Measurements from ENCODE around the gene POLR3F. TPM values are rescaled to one million over a fixed set of nuclear protein-coding genes. Genes with fewer than 3 reads are reported as not detected.
"Not testable (repeated sequence)": the region's sequence is repeated elsewhere in the genome, so short reads cannot be mapped to it uniquely, and the experiment has no call there.

POLR3F gene
- total and polyA plus RNA-seq, 12 donors = 6.5 to 10.1 (median 7.7) TPM

GRCh38 chr20:18488301-18488700, 21.1 kb downstream of the POLR3F start:
- WGBS, 2 donors = 98% methylated on average over 3 of the region's 3 CpGs

GRCh38 chr20:18496042-18496441, 28.9 kb downstream of the POLR3F start:
- peak overlapping the region in 4 of 10 donors; percentile 51 to 69 (median 62) for H3K27ac ChIP-seq
- ATAC-seq (peak in 1 of 8 donors; percentile 26), DNase-seq (no peak)
- intact Hi-C loops (cut with DNase I) = loop anchor here in 1 of 10 donors (2.0 kb wide), 1 partner anchor 29 kb away; the partner anchor contains the start of genes DZANK1 and POLR3F
- peak overlapping the region in 7 of 10 donors; percentile 63 to 87 (median 77) for H3K4me3 ChIP-seq
- peaks cover 2 to 19% (median 15%) of the 10 kb centered on the region in 9 donors for H3K4me1 ChIP-seq
- H3K36me3 ChIP-seq = peaks cover 0 to 29% (median 0%) of the 10 kb centered on the region in 9 donors
- H3K27me3 ChIP-seq = no peaks in the 10 kb centered on the region
- TF ChIP-seq CTCF (IDR thresholded peaks at IDR 0.05) = no peak
- whole genome bisulfite sequencing, 2 donors = 12 to 19% methylated on average over 7 of the region's 7 CpGs
- no peaks in the 10 kb centered on the region for H3K9me3 ChIP-seq

More at GRCh38 chr20:18488301-18488700, 21.1 kb downstream of the POLR3F start:
- ATAC-seq = no peak
- H3K27ac ChIP-seq = no peak overlapping the region
- no peak for TF ChIP-seq CTCF (IDR thresholded peaks at IDR 0.05)
- H3K4me1 ChIP-seq = no peaks in the 10 kb centered on the region
- H3K4me3 ChIP-seq = no peak overlapping the region
- intact Hi-C loops (cut with DNase I) = loop anchor here in 1 of 10 donors (10.0 kb wide), 1 partner anchor 66 kb away; no protein-coding TSS in a partner anchor
- no peaks in the 10 kb centered on the region for H3K9me3 ChIP-seq
- peaks cover 0 to 98% (median 21%) of the 10 kb centered on the region in 9 donors for H3K36me3 ChIP-seq
- no peaks in the 10 kb centered on the region for H3K27me3 ChIP-seq
- DNase-seq = no peak

GRCh38 chr20:18496740-18497592, 29.8 kb downstream of the POLR3F start, which contains the start of gene RBBP9:
RBBP9 (minus strand) TSS chr20:18497225; CDS start chr20:18497167, 58 bp downstream.
- H3K27me3 ChIP-seq = no peaks in the 10 kb centered on the region
- peak in 1 of 9 donors; percentile 8 for TF ChIP-seq CTCF (IDR thresholded peaks at IDR 0.05)
- intact Hi-C loops (cut with DNase I) = loop anchor here in 3 of 10 donors (1.0 to 2.0 kb wide), 2 partner anchors 10 to 30 kb away; partner anchors contain the start of genes SEC23B (in 2 of the 3), DZANK1 (in 1 of the 3) and POLR3F (in 1 of the 3)
- ATAC-seq = peak; percentile 99 to 100 (median 100)
- peak within 1 kb of the TSS; percentile 55 to 87 (median 76) for H3K4me3 ChIP-seq
- 1 to 3% methylated on average over 31 of the region's 31 CpGs for WGBS, 2 donors
- peak; percentile 87 to 90 for DNase-seq
- H3K27ac ChIP-seq = peak within 1 kb of the TSS in 8 of 10 donors; percentile 51 to 75 (median 64)
- H3K4me1 ChIP-seq = peaks cover 2 to 19% (median 15%) of the 10 kb centered on the region in 9 donors
- peaks cover 0 to 20% (median 0%) of the 10 kb centered on the region in 9 donors for H3K36me3 ChIP-seq
- no peaks in the 10 kb centered on the region for H3K9me3 ChIP-seq

- Histone ChIP-seq H3K9me3 (no peaks in the 10 kb centered on the region), H3K4me1 (peaks cover 2 to 19% (median 15%) of the 10 kb centered on the region in 9 donors), H3K36me3 (peaks cover 0 to 14% (median 0%) of the 10 kb centered on the region in 9 donors), H3K4me3 (peak overlapping the region in 7 of 10 donors; percentile 63 to 87 (median 76)), H3K27me3 (peaks cover 0 to 1% (median 0%) of the 10 kb centered on the region in 7 donors), H3K27ac (peak overlapping the region in 8 of 10 donors; percentile 51 to 75 (median 64))
- DNase-seq = no peak
- 95 to 96% methylated on average over 3 of the region's 3 CpGs for WGBS, 2 donors
- intact Hi-C loops (cut with DNase I) = loop anchor here in 3 of 10 donors (1.0 to 2.0 kb wide), 2 partner anchors 10 to 31 kb away; partner anchors contain the start of genes SEC23B (in 2 of the 3), DZANK1 (in 1 of the 3) and POLR3F (in 1 of the 3)
- no peak for TF ChIP-seq CTCF (IDR thresholded peaks at IDR 0.05)
- ATAC-seq = no peak
Measured at GRCh38 chr20:18497603-18498002, 30.4 kb downstream of the POLR3F start.

- DNase-seq; H3K4me1 ChIP-seq; ATAC-seq; H3K36me3 ChIP-seq; H3K4me3 ChIP-seq; intact Hi-C loops (cut with DNase I); H3K9me3 ChIP-seq; H3K27ac ChIP-seq: not testable (repeated sequence)
- peaks cover 0 to 14% (median 10%) of the 10 kb centered on the region in 7 donors for H3K27me3 ChIP-seq
- WGBS, 2 donors = 44 to 73% methylated on average over 1 of the region's 1 CpG
Measured at GRCh38 chr20:18501672-18502071, 34.5 kb downstream of the POLR3F start.
